SK-N-SH (cell line): ENCODE data around the gene LMAN1.

Experiments used
- CHD2 ChIP-seq: fragments of 150-350 bp; IDR thresholded peaks from 2 replicates; pipeline ENCODE4 v1.6.1; 2018; ENCODE audit warnings: low read length; ENCODE audit not compliant: partially characterized antibody
- CTCF ChIP-seq: fragments of 200-600 bp; sonication (generic); IDR thresholded peaks from 2 replicates; pipeline ENCODE4 v1.6.1; 2017; ENCODE audit warnings: antibody characterized with exemption, mild to moderate bottlenecking, moderate library complexity
- EP300 ChIP-seq, 2 experiments: IDR thresholded peaks; 2 replicates each; pipeline versions ENCODE4 v1.4.0 to v1.6.1; 2012; ENCODE audit warnings: borderline replicate concordance in 1 of 2, low read depth in 1 of 2, low read length in 1 of 2
- EZH2phosphoT487 ChIP-seq: fragments of 200-600 bp; sonication (generic); IDR thresholded peaks from 2 replicates; pipeline ENCODE4 v1.6.1; 2017; ENCODE audit warnings: low read depth, mixed run types, mild to moderate bottlenecking, antibody characterized with exemption, moderate library complexity, borderline replicate concordance
- MEF2A ChIP-seq: IDR thresholded peaks from 2 replicates; pipeline ENCODE4 v1.4.0; 2012; ENCODE audit warnings: low read depth, borderline replicate concordance
- MXI1 ChIP-seq: IDR thresholded peaks from 2 replicates; pipeline ENCODE4 v1.6.1; 2012; ENCODE audit warnings: mild to moderate bottlenecking, low read depth, low read length, improper control_type of control experiment
- POLR2AphosphoS5 ChIP-seq: IDR thresholded peaks from 2 replicates; pipeline ENCODE4 v1.6.1; 2012; ENCODE audit warnings: low read depth, low read length
- REST ChIP-seq: IDR thresholded peaks from 2 replicates; pipeline ENCODE4 v1.6.1; 2012; ENCODE audit warnings: mild to moderate bottlenecking, low read depth, low read length, moderate library complexity
- SMC3 ChIP-seq: IDR thresholded peaks from 2 replicates; pipeline ENCODE4 v1.6.1; 2012; ENCODE audit warnings: low read depth, low read length, improper control_type of control experiment
- USF1 ChIP-seq: IDR thresholded peaks from 2 replicates; pipeline ENCODE4 v1.4.0; 2012; ENCODE audit warnings: low read depth, borderline replicate concordance

- TF ChIP-seq CTCF, result no peak
- TF ChIP-seq MEF2A, result no peak
- TF ChIP-seq SMC3, result no peak
- no peak for TF ChIP-seq EZH2phosphoT487
- no peak for TF ChIP-seq CHD2
- TF ChIP-seq USF1, result no peak
- no peak for TF ChIP-seq REST
- no peak for TF ChIP-seq POLR2AphosphoS5
- TF ChIP-seq MXI1, result no peak
- TF ChIP-seq EP300 (IDR thresholded peaks at IDR 0.05; ENCODE audit: borderline replicate concordance in 1 of 2, low read depth in 1 of 2, low read length in 1 of 2), result no peak
Observed at GRCh38 chr18:59344996-59345395, 14.1 kb downstream of the LMAN1 start.
